DOHH2 (cell line): ENCODE data around the gene TTLL8.

Experiments
- H3F3A ChIP-seq: fragments of 200-600 bp; sonication (generic), shearing (Covaris generic); 2 replicates; pipeline ENCODE4 v1.6.0; 2016; ENCODE audit warnings: antibody characterized with exemption, mild to moderate bottlenecking; ENCODE audit not compliant: control insufficient read depth, insufficient read depth
- H3K27ac ChIP-seq: fragments of 200-600 bp; sonication (generic); 2 replicates; pipeline ENCODE4 v1.5.1; 2014; ENCODE audit warnings: low read depth, mild to moderate bottlenecking, low read length, moderate library complexity
- H3K27me3 ChIP-seq: fragments of 200-600 bp; sonication (generic); 2 replicates; pipeline ENCODE4 v1.6.1; 2014; ENCODE audit warnings: mild to moderate bottlenecking, low read length, mixed read lengths; ENCODE audit not compliant: control insufficient read depth
- H3K36me3 ChIP-seq: fragments of 200-600 bp; sonication (generic); 2 replicates; pipeline ENCODE4 v1.6.1; 2014; ENCODE audit warnings: mild to moderate bottlenecking, low read length, moderate library complexity, mixed read lengths; ENCODE audit not compliant: control insufficient read depth
- H3K4me1 ChIP-seq: fragments of 200-600 bp; sonication (generic); 2 replicates; pipeline ENCODE4 v1.6.1; 2014; ENCODE audit warnings: mild to moderate bottlenecking, low read length, mixed read lengths; ENCODE audit not compliant: control insufficient read depth
- H3K4me2 ChIP-seq: fragments of 200-600 bp; sonication (generic); 2 replicates; pipeline ENCODE4 v1.6.0; 2014; ENCODE audit warnings: mild to moderate bottlenecking, low read length, moderate library complexity
- H3K4me3 ChIP-seq: fragments of 200-600 bp; sonication (generic); 2 replicates; pipeline ENCODE4 v1.5.1; 2014; ENCODE audit warnings: mild to moderate bottlenecking, low read length, mixed read lengths
- H3K79me2 ChIP-seq: fragments of 200-600 bp; sonication (generic); 2 replicates; pipeline ENCODE4 v1.6.1; 2014; ENCODE audit warnings: mild to moderate bottlenecking, low read length, mixed read lengths; ENCODE audit not compliant: control insufficient read depth
- H3K9me2 ChIP-seq: fragments of 200-600 bp; sonication (generic); replicated peaks from 2 replicates; pipeline ENCODE4 v1.6.1; 2014; ENCODE audit warnings: mild to moderate bottlenecking, low read length, mixed read lengths; ENCODE audit not compliant: control insufficient read depth
- H3K9me3 ChIP-seq: fragments of 200-600 bp; sonication (generic); 2 replicates; pipeline ENCODE4 v1.6.1; 2014; ENCODE audit warnings: antibody characterized with exemption, low read length, mixed read lengths; ENCODE audit not compliant: control insufficient read depth, insufficient read depth
- H4K20me1 ChIP-seq: fragments of 200-600 bp; sonication (generic); 2 replicates; pipeline ENCODE4 v1.6.0; 2014; ENCODE audit warnings: low read depth, mild to moderate bottlenecking, antibody characterized with exemption, low read length, moderate library complexity; ENCODE audit not compliant: control insufficient read depth, insufficient read depth
- EZH2phosphoT487 ChIP-seq: fragments of 200-600 bp; sonication (generic); IDR thresholded peaks from 2 replicates; pipeline ENCODE4 v1.6.1; 2017; ENCODE audit warnings: borderline replicate concordance, mild to moderate bottlenecking, antibody characterized with exemption, low read length, moderate library complexity, mixed read lengths
- TF ChIP-seq, protein P1 (sequence below): fragments of 200-600 bp; sonication (generic); IDR thresholded peaks from one replicate; pipeline ENCODE4 v1.5.1; 2014; ENCODE audit warnings: antibody characterized with exemption, mild to moderate bottlenecking, low read depth, low read length; ENCODE audit not compliant: poor library complexity, severe bottlenecking

TTLL8 gene

GRCh38 chr22:50035976-50036724 lies 21.9 kb downstream of the TTLL8 start:
- no peak overlapping the region for H3K4me3 ChIP-seq
- peaks cover 6% of the 10 kb centered on the region; the same call in 1 of the 2 replicates for H3K27me3 ChIP-seq
- H3K36me3 ChIP-seq, result no peaks in the 10 kb centered on the region
- H3K4me2 ChIP-seq, result no peak overlapping the region
- TF ChIP-seq, protein P1, sequence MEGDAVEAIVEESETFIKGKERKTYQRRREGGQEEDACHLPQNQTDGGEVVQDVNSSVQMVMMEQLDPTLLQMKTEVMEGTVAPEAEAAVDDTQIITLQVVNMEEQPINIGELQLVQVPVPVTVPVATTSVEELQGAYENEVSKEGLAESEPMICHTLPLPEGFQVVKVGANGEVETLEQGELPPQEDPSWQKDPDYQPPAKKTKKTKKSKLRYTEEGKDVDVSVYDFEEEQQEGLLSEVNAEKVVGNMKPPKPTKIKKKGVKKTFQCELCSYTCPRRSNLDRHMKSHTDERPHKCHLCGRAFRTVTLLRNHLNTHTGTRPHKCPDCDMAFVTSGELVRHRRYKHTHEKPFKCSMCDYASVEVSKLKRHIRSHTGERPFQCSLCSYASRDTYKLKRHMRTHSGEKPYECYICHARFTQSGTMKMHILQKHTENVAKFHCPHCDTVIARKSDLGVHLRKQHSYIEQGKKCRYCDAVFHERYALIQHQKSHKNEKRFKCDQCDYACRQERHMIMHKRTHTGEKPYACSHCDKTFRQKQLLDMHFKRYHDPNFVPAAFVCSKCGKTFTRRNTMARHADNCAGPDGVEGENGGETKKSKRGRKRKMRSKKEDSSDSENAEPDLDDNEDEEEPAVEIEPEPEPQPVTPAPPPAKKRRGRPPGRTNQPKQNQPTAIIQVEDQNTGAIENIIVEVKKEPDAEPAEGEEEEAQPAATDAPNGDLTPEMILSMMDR, result no peak
- TF ChIP-seq EZH2phosphoT487, result no peak
- peaks cover 16% of the 10 kb centered on the region for H3K9me3 ChIP-seq
- H3K4me1 ChIP-seq, result no peaks in the 10 kb centered on the region
- no peaks in the 10 kb centered on the region for H3K79me2 ChIP-seq
- no peaks in the 10 kb centered on the region for H4K20me1 ChIP-seq
- H3K27ac ChIP-seq, result no peak overlapping the region
- H3F3A ChIP-seq, result 0 out of 2 replicates have a peak, but pooled peaks cover 2% of the 10 kb centered on the region
- no peaks in the 10 kb centered on the region for H3K9me2 ChIP-seq

GRCh38 chr22:50035131-50035881 lies 22.8 kb downstream of the TTLL8 start:
- Histone ChIP-seq H3K9me2 (no peaks in the 10 kb centered on the region), H3K36me3 (no peaks in the 10 kb centered on the region), H3K4me1 (peaks cover 5% of the 10 kb centered on the region), H3K79me2 (no peaks in the 10 kb centered on the region), H3K27ac (no peak overlapping the region), H3F3A (0 out of 2 replicates have a peak, but pooled peaks cover 2% of the 10 kb centered on the region), H4K20me1 (no peaks in the 10 kb centered on the region), H3K4me2 (no peak overlapping the region), H3K9me3 (peaks cover 16% of the 10 kb centered on the region), H3K27me3 (peaks cover 11% of the 10 kb centered on the region; the same call in 1 of the 2 replicates), H3K4me3 (no peak overlapping the region)
- TF ChIP-seq, protein P1, result no peak
- no peak for TF ChIP-seq EZH2phosphoT487

GRCh38 chr22:50034126-50035081 lies 23.7 kb downstream of the TTLL8 start:
- H3K79me2 ChIP-seq, result no peaks in the 10 kb centered on the region
- no peak overlapping the region for H3K4me2 ChIP-seq
- no peaks in the 10 kb centered on the region for H4K20me1 ChIP-seq
- no peaks in the 10 kb centered on the region for H3K36me3 ChIP-seq
- H3K4me3 ChIP-seq, result no peak overlapping the region
- no peak for TF ChIP-seq EZH2phosphoT487
- TF ChIP-seq, protein P1, result no peak
- peaks cover 7% of the 10 kb centered on the region for H3K9me3 ChIP-seq
- peaks cover 12% of the 10 kb centered on the region for H3K4me1 ChIP-seq
- H3K27ac ChIP-seq, result no peak overlapping the region
- H3K9me2 ChIP-seq, result no peaks in the 10 kb centered on the region
- H3K27me3 ChIP-seq, result peaks cover 11% of the 10 kb centered on the region; the same call in 1 of the 2 replicates
- 0 out of 2 replicates have a peak, but pooled peaks cover 2% of the 10 kb centered on the region for H3F3A ChIP-seq
